ENCODE results near the gene PPDPF.
"Not testable (repeated sequence)": the region's sequence is repeated elsewhere in the genome, so short reads cannot be mapped to it uniquely, and the experiment has no call there.

PPDPF gene

DNA sequence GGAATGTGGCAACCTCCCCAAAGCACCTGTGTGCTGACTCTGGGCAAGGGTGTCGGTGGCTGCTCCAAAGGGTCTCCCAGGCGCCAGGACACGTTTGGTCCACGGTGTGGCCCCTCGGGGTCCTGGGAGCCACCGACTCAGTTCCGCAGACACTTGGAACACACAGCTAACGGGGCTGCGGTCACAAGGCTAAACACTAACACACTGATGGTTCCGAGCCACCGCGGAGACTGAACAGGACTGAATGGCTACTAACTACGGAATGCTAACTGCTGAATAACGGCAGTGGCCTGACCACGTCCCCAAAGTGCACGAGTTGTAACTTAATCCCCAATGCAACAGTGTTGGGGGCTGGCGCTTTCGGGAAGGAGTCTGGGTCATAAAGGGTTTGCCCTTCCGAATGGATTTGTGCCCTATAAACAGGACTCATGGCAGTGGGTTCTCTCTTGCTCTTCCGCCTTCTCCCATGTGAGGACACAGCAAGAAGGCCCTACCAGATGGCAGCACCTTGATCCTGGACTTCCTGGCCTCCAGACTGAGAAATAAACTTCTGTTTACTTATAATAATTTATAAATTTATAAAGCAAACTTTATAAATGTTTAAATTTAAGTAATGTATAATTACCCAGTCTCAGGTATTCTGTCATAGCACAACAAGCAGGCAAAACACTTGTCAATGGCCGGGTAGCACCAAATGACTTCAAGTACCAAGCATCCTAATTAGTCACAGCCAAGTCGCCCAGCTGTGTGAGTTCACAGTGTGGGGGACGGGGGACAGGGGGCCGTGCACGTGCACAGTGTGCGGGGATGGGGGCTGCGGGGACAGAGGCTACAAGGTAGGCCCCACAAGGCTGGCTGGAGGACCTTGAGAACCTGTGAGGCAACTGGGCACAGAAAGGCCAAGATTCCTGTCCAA, 19.4 kb upstream of the PPDPF start:
- no peak for DNase-seq

DNA sequence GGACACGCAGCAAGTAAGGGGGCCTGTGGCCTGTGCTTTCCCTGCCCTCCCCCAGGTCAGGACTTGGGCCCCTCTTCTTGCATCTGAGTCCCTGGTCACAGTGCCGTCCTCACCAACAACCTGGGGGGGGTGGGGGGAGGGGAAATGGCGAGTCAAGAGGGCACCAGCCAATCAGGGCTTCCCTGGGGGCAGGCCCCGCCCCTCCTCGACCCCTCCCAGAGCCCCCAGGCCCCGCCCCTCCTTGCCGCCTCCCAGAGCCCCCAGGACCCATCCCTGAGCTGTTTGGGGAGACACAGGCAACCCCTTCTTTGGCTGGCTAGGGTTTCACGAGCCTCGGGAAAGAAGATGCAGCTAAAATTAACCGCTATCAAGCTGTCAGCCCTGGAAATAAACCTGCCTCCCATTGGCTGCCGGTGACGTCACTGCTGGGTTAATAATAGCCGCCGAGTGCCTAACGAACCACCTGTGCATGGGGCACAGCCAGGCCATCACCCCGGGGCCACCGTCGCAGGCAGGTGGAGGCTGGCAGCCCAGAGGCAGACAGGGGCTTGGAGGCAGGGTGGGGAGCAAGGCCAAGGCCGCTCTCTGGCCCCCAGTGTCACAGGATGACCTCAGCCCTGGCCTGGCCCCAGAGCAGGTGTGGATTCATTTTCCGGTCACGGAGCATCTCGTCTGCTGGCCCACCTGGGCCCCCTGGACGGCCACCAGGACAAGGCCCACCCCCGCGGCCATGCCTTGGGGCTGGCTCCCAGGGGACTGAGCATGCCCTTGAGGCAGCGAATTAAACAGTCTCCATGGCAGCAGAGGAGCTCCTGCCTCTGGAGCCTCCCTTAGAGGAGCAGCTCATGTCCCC, 18.5 kb upstream of the PPDPF start:
- peak; percentile 84 for DNase-seq

DNA sequence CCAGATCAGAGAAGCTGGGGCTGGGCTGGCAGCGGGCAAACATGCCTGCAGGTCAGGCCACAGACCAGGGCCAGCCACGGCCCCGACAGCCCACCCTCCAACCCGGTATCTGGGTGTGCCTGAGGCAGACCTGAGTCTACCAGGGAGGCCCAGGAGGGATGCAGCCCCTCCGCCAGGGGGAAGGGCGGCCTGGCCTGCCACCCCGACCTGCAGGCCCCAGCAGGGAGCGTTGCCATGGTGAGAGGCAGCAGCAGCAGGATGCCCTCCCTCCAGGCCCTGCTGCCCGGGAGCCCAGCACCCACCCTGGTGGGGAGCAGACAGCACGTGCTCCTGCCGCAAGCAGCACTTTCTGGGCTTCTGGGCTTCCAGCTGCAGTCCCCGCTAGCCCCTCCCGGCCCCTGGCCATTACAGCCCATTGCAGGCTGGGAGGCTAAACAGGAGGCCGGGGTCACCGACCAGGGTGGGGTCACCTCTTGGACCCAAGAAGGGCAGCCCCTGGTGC, 17.8 kb upstream of the PPDPF start:
- DNase-seq: no peak

DNA sequence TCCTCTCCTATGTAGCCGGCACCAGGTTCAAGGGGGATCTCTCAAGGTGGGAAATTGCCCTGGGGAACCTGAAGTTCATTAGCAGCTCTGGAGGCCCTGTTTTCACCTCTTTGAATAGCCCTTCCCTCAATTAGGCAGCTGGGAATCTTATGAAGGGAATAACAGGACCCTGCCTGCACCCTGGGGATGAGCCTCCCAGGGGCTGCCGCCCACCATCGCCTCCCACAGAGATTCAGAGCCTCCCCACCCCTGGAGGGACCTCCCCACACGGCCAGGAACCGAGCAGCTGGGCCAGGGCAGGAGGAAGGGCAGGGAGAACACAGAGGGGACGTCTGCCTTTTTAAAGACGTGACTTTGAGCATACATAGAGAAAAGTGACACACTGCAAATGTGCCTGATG, 17.0 kb upstream of the PPDPF start:
- no peak for DNase-seq

DNA sequence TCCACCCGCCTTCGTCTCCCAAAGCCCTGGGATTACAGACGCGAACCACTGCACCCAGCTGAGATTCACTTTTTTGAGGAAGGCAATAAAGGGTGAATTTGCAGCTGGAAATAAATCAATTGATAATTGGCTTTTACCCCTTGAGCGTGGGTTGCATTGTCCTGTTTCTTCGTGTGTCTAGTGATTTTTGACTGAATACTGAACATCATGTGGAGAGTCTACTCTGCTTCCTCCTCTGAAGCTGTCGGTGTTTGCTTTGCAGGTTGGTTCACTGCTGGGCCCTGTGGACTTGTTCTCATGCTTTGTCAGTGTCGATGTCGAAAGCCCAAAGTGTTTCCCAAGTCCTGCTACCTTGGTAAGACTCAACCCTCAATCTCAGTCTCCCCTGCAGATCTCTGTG, 15.9 kb upstream of the PPDPF start:
- DNase-seq: no peak

DNA sequence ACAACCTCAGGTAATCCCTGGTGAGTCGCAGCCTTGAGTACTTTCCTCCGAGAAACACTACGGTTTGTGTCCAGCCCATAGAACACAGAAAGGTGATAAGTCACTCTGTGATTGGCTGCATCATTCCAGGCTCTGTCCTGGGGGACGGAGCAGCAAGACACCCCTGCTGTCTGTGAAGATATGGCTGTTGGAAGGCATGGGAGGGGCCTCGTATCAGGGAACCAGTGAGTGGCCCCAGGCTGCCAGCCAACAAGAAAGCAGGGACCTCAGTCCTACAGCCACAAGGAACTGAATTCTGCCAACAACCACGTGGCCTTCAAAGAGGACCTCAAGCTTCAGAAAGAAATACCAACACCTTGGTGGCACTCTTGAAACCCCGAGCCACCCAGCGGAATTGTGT, 15.3 kb upstream of the PPDPF start:
- no peak for DNase-seq

DNA sequence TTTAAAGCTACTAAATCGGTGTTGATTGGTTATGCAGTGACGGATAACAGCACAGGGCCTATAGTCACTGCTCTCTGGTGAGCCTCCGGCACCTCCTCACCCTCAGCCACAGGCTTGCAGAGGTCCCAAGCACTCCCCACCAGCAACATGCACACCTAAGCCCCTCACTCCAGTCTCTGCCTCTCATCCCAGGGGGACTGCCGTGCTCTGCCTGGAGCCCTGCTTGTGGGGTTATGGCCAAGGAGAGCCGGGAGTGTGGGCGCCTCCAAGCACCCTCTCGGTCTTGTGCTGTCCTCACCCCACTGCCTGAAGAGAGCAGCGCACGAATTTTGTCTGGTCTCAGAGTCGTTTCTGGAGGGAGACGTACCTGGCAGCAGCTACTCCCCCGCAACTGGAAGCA, 14.8 kb upstream of the PPDPF start:
- no peak for DNase-seq

DNA sequence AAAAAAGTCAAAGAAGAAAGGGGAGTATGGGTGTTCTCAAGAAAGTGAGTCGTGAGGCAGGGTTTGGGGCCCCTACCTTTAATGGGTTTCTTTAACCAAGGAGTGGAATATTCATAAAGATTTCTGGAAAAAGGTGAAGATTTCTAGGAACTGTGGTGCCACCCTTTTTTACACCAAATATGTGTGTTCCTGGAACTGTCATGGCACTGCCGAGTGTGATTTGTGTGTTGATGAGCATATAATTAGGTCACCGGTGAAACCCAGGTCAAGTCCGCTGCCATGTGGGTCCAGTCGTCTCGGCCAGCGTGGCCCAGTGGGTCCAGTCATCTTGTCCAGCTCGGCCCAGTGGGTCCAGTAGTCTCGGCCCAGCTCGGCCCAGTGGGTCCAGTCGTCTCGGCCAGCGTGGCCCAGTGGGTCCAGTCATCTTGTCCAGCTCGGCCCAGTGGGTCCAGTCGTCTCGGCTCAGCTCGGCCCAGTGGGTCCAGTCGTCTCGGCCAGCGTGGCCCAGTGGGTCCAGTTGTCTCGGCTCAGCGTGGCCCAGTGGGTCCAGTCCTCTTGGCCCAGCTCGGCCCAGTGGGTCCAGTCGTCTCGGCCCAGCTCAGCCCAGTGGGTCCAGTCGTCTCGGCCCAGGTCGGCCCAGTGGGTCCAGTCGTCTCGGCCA, 13.4 kb upstream of the PPDPF start:
- DNase-seq: no peak

DNA sequence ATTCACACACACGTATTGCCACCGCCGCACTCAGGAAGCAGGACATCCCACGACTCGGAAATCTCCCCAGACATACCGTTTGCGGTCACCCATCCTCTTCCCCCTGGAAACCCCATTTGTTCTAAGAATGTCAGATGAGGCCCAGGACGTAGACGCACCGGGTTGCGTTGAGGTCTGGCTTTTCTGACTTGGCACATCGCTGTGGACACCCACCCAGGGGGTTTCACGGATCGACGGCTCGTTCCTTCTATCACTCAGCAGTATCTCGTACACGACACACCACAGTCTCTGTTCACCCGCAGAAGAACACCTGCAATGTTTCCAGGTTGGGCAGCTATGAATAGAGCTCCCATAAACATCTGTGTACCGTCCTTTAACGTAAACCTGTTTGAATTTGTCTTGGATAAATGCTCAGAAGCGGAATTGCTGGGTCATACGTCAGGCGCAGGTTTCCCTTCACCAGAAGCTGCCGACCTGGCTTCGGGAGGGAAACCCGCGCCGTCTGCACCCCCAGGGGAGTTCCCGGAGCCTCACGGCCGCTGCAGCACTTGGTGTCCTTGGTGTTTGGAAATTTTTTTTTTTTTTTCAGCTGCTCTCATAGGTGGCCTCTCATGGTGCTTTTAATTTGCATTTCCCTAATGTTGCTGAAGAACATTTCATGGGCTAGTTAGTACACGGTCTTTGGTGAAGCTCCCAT, 12.3 kb upstream of the PPDPF start:
- DNase-seq: no peak

DNA sequence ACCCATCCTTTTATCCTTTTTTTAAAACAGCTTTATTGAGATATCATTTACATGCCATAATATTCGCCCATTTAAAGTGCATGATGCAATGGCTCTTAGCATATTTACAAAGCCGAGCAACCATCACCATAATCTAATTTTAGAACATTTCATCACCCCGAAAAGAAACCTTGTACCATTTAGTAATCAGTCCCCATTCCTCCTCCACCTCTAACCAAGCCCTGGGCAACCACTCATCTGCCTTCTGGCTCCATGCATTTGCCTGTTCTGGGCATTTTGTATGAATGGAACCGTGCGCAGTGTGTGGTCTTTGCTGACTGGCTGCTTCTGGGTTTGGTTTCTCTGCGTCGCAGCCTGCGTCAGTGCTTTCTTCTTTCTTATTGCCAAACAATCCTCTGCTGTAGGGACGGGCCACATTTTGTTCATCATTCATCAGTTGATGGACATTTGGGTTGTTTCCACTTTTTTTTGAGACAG, 11.4 kb upstream of the PPDPF start:
- DNase-seq: no peak

DNA sequence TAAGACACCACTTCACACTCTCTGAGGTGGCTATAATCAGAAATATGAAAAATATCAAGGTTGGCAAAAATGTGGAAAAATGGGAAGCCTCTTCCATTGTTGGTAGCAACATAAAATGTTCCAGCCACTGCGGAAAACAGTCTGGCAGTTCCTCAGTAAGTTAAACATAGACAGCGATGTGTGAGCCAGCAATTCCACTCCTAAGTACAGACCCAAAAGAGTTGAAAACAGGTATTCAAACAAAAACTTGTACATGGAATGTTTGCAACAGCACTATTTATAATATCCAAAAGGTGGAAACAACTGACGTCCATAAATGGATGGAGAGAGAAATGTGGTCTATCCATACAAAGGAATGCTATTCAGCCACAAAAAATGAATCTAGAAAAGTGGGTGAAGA, 7.4 kb upstream of the PPDPF start:
- no peak for DNase-seq

DNA sequence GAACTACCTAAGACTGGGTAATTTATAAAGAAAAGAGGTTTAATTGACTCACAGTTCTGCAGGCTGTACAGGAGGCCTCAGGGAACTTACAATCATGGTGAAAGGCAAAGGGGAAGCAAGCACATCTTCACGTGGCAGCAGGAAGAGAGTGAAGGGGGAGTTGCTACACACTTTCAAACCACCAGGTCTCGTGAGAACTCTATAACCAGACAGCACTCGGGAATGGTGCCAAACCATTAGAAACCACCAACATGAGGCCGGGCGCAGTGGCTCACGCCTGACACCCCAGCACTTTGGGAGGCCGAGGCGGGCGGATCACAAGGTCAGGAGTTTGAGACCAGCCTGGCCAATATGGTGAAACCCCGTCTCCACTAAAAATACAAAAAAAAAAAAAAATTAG, 6.0 kb upstream of the PPDPF start:
- DNase-seq: not testable (repeated sequence)

DNA sequence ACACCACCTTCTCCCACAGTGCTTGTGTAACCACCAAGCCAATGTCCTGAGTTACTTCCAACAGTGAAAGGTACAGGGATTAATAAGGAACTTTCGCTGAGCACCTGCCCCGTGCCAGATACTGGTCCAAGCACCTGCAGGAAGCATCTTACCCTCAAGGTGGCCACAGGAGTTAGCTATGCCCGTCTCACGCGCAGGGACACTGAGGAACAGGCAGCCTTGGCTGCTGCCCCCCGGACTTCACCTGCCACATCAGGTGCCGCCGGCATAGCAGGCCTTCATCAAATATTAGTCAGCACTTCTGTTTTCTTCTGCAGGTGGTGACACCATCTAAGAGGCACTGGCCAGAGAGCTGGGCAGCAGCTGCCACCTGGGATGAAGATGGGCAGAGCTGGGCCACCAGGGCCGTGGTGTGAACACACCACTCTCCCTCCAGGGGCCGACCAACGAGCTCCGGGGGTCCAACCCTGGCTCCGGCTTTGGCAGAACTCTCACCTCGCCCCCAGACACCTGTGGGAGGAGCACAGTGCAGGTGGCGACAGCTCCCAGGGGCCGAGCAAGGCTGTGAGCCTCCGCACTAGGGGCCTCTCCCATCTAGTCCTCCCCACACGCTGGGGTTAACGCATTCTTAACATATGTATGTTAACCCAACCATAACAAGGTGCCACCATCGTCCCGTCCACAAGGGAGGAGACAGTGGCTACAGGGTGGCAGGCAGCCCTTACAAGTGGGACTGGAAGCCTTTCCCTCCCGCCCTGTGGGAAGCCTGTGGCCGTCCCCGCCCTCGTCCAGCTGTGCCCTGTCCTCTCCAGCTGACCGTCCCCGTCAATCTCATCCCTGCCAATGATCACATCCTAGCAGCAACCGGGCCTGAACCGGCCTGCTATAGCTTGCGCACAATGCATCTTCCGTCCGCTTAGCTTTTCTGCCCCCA, 2.9 kb upstream of the PPDPF start:
- DNase-seq: no peak

DNA sequence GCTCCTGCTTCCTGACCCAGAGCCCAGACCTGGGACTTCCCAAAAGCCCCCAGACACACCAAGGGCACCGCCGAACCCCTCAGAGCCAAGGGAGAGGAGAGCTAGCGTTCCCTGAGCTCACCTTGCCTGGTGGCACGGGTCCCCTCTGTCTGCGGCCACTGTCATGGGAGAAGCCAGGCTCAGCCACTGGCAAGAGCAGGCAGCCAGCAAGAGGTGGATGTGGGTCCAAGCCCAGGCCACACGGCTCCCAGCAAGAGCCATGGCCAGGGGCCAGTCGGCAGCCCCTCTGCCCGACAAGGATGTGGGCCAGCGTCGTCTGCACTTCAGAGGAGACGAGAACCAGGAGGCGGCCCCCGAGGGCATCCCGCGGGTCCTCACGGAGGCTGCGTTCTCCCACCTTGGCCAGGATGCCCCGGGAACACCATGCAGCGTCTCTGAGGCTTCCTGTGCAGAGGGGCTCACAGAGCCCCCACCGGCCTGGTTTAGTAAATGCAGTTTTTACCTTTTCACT, 2.2 kb upstream of the PPDPF start:
- DNase-seq: peak; percentile 37

DNA sequence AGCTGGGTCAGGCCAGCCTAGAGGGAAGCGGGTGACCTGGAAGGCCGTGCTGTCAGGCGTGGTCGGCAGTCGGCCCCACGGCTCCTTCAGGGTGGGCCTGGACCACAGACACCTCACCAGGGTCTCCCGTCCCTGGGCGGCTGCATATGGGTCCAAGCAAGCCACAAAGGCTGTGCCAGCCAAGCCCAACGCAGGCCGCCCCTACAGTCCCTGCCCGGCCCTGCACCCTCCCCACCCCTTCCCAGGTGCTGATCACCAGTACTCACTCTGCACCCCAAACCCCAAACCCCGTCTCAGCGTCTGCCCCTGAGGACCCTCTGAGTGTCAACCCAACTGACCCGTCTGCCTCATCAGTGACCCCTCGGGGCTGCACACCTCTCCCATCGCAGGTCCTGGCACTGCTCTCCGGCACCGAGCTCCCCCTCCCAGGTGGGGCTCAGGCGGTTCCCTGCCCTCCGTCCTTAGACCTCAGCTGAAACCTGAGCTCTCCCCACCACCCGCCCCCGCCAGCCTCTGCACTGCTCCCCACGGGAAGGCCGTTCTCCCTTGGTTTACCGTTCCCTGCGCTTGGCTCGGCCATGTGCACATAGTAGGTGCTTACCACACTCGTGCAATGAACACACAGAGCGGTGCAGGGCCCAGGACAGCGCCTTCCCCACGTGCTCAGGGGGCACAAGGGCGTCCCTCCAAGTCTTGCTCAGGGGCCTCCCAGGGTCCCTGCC, 1.5 kb upstream of the PPDPF start:
- no peak for DNase-seq

DNA sequence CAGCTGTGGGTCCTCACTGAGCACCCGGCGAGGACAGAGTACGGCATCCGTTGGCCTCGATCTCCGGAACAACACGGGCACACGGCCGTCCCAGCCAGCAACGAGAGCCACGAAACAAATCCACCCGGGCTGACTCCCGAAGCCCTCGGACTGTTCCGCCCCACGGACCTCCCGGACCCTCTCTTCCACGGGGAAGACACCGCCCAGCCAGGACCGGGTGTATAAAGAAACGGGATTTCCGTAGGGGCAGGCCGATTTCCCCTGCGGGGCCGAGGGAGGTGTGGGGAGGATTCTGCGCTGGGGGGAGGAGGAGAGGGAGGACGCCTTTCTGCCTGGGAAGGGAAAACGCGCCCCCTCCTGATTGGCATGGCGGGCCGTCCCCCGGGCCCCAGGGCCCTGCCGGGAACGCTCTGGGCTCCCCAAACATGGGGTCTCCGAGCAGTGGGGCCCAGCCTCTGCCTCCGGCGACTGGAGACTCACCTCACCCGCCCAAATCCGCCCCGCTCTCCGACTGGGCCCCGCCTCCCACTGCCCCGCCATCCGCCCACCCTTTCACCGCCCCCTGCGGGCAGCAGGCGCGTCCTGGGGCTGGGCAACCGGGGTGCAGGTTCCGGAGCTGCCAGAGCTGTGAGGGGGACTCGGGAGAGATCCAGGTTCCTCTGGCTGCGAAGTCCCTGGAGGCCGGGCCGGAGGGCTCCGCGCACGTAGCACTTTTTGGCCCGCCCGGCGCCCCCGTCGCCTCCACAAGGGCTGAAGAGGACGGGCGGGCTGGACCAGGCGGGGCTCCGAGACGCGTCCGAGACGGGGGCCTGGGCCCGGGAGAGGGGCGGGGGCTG, 679 bp upstream of the PPDPF start:
- peak; percentile 62 for DNase-seq

DNA sequence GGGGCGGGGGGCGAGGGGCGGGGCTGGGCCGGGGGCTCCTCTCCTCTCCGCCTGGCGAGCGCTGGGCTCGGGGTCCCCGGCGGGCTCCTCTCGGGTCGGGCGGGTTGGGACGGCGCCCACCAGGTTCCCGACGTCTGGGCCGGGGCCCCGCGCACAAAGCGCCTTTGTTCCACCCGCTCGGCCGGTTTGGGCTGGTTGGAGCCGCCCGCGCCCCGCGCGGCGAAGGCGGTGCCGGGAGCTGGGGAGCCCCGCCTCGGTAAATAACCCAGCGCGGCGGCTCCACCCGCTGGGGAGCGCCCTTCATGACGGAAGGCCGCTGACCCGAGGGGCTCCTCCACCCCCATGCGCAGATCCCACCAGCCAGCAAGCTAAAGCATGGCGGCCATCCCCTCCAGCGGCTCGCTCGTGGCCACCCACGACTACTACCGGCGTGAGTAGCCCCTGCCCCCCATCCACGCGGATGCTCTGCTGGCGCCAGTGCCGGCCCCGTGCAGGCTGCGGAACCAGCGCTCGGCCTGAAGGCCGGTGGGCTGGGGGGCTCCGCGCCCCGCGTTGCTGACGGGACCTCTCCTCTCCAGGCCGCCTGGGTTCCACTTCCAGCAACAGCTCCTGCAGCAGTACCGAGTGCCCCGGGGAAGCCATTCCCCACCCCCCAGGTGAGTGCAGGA, 503 bp downstream of the PPDPF start:
- DNase-seq: peak; percentile 72

DNA sequence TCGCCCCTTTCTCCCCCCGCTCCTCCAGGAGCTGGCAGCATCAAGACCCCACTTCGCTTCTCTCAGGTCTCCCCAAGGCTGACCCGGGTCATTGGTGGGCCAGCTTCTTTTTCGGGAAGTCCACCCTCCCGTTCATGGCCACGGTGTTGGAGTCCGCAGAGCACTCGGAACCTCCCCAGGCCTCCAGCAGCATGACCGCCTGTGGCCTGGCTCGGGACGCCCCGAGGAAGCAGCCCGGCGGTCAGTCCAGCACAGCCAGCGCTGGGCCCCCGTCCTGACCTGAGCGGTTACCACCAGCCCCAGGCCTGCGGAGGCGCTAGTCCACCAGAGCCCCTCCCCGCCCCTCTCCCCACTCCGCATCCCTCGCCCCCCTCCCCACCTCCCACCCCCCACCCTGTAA, 1.0 kb downstream of the PPDPF start:
- DNase-seq: no peak
